ENCODE data around the gene KCNS3. TPM values are rescaled to one million over a fixed set of nuclear protein-coding genes. Genes with fewer than 3 reads are reported as not detected.

The KCNS3 gene
- total RNA-seq, 2 experiments from 2014 or later: not detected

- POLR2A ChIA-PET: interaction anchor here (0.7 to 1.1 kb wide), 2 partner anchors 18 to 34 kb away, joined by 3 read pairs; no protein-coding TSS in a partner anchor
- TF ChIP-seq EZH2phosphoT487 (IDR thresholded peaks at IDR 0.05; ENCODE audit: borderline replicate concordance, low read depth, low read length) (no peak), CTCF (conservative IDR thresholded peaks at IDR 0.05; ENCODE audit: low read length) (no peak)
- Histone ChIP-seq H4K20me1 (ENCODE audit: insufficient read depth, low read length) (no peaks in the 10 kb centered on the region), H3K4me1 (ENCODE audit: insufficient read depth, low read length, poor library complexity, severe bottlenecking) (no peaks in the 10 kb centered on the region), H3K36me3 (ENCODE audit: insufficient read depth, low read length) (no peaks in the 10 kb centered on the region), H2AFZ (ENCODE audit: low read length) (no peak overlapping the region), H3K4me3 (ENCODE audit: low read depth, low read length, poor library complexity, severe bottlenecking) (no peak overlapping the region), H3K79me2 (ENCODE audit: insufficient read depth, low read depth, low read length) (no peaks in the 10 kb centered on the region), H3K4me2 (ENCODE audit: low read length) (no peak overlapping the region), H3K27ac (ENCODE audit: low read depth, low read length, poor library complexity, severe bottlenecking) (no peak overlapping the region), H3K9me3 (ENCODE audit: low read length) (no peaks in the 10 kb centered on the region), H3K9me2 (ENCODE audit: insufficient read depth, low read length) (no peaks in the 10 kb centered on the region)
- CTCF ChIA-PET (ENCODE audit: unreplicated experiment): no interaction called here
- no TSS peak for BruUV-seq (replicated peaks)
- DNase-seq (ENCODE audit: low spot score): no peak
- intact Hi-C loops (cut with micrococcal nuclease; ENCODE audit: unreplicated experiment): no loop called here
These were observed 61.7 kb downstream of the KCNS3 start for GRCh38 chr2:17940091-17940630.

- Histone ChIP-seq H2AFZ (ENCODE audit: low read length) (no peak overlapping the region), H3K36me3 (ENCODE audit: insufficient read depth, low read length) (no peaks in the 10 kb centered on the region), H3K27ac (ENCODE audit: low read depth, low read length, poor library complexity, severe bottlenecking) (no peak overlapping the region), H3K9me3 (ENCODE audit: low read length) (no peaks in the 10 kb centered on the region), H3K4me1 (ENCODE audit: insufficient read depth, low read length, poor library complexity, severe bottlenecking) (no peaks in the 10 kb centered on the region), H3K9me2 (ENCODE audit: insufficient read depth, low read length) (no peaks in the 10 kb centered on the region), H3K4me3 (ENCODE audit: low read depth, low read length, poor library complexity, severe bottlenecking) (no peak overlapping the region), H3K4me2 (ENCODE audit: low read length) (no peak overlapping the region), H4K20me1 (ENCODE audit: insufficient read depth, low read length) (no peaks in the 10 kb centered on the region), H3K79me2 (ENCODE audit: insufficient read depth, low read depth, low read length) (no peaks in the 10 kb centered on the region)
- no peak for DNase-seq (ENCODE audit: low spot score)
- BruUV-seq (replicated peaks): no TSS peak
- ChIA-PET CTCF (ENCODE audit: unreplicated experiment) (interaction anchor here (1.0 kb wide), 1 partner anchor 12 kb away, joined by 3 read pairs; no protein-coding TSS in a partner anchor), POLR2A (interaction anchor here (0.6 to 0.7 kb wide), 3 partner anchors 33 to 130 kb away, joined by 4 to 6 read pairs (median 5); no protein-coding TSS in a partner anchor)
- TF ChIP-seq EZH2phosphoT487 (IDR thresholded peaks at IDR 0.05; ENCODE audit: borderline replicate concordance, low read depth, low read length): no peak
- no peak for TF ChIP-seq CTCF (conservative IDR thresholded peaks at IDR 0.05; ENCODE audit: low read length)
- intact Hi-C loops (cut with micrococcal nuclease; ENCODE audit: unreplicated experiment): no loop called here
These were observed 65.0 kb downstream of the KCNS3 start for GRCh38 chr2:17943444-17943843.

- intact Hi-C loops (cut with micrococcal nuclease; ENCODE audit: unreplicated experiment): no loop called here
- TF ChIP-seq CTCF (conservative IDR thresholded peaks at IDR 0.05; ENCODE audit: low read length) (no peak), EZH2phosphoT487 (IDR thresholded peaks at IDR 0.05; ENCODE audit: borderline replicate concordance, low read depth, low read length) (no peak)
- Histone ChIP-seq H3K27ac (ENCODE audit: low read depth, low read length, poor library complexity, severe bottlenecking) (no peak overlapping the region), H3K4me3 (ENCODE audit: low read depth, low read length, poor library complexity, severe bottlenecking) (no peak overlapping the region), H3K9me3 (ENCODE audit: low read length) (no peaks in the 10 kb centered on the region), H4K20me1 (ENCODE audit: insufficient read depth, low read length) (no peaks in the 10 kb centered on the region), H3K4me2 (ENCODE audit: low read length) (no peak overlapping the region), H3K9me2 (ENCODE audit: insufficient read depth, low read length) (no peaks in the 10 kb centered on the region), H3K79me2 (ENCODE audit: insufficient read depth, low read depth, low read length) (no peaks in the 10 kb centered on the region), H3K36me3 (ENCODE audit: insufficient read depth, low read length) (no peaks in the 10 kb centered on the region), H2AFZ (ENCODE audit: low read length) (no peak overlapping the region), H3K4me1 (ENCODE audit: insufficient read depth, low read length, poor library complexity, severe bottlenecking) (no peaks in the 10 kb centered on the region)
- ChIA-PET CTCF (ENCODE audit: unreplicated experiment) (no interaction called here), POLR2A (no interaction called here)
- no peak for DNase-seq (ENCODE audit: low spot score)
- BruUV-seq (replicated peaks): no TSS peak
These were observed 68.6 kb downstream of the KCNS3 start for GRCh38 chr2:17947113-17947512.
